SJSA1 (cell line): ENCODE data around the gene PTPRM. TPM values are rescaled to one million over a fixed set of nuclear protein-coding genes. Genes with fewer than 3 reads are reported as not detected.

Experiments used
- DNase-seq, 2 experiments: peaks; one replicate each; pipeline ENCODE4 v3.0.0-alpha.2; 2015 to 2020; ENCODE audit warnings: low spot score in 2 of 2, low read depth in 1 of 2
- H3K27ac ChIP-seq: fragments of 250-450 bp; sonication (Bioruptor Pico); 2 replicates; pipeline ENCODE4 v1.5.1; 2020; ENCODE audit warnings: mild to moderate bottlenecking, moderate library complexity
- H3K27me3 ChIP-seq: fragments of 250-450 bp; sonication (Bioruptor Pico); replicated peaks from 2 replicates; pipeline ENCODE4 v1.5.1; 2020; ENCODE audit warnings: mild to moderate bottlenecking, moderate library complexity
- H3K36me3 ChIP-seq: fragments of 250-450 bp; sonication (Bioruptor Pico); 2 replicates; pipeline ENCODE4 v1.5.1; 2020; ENCODE audit warnings: mild to moderate bottlenecking
- H3K4me1 ChIP-seq: fragments of 250-450 bp; sonication (Bioruptor Pico); replicated peaks from 2 replicates; pipeline ENCODE4 v1.6.1; 2021; ENCODE audit warnings: mild to moderate bottlenecking
- H3K4me3 ChIP-seq: fragments of 250-450 bp; sonication (Bioruptor Pico); 2 replicates; pipeline ENCODE4 v1.5.1; 2020; ENCODE audit warnings: mild to moderate bottlenecking
- H3K9me3 ChIP-seq: fragments of 250-450 bp; sonication (Bioruptor Pico); replicated peaks from 2 replicates; pipeline ENCODE4 v1.5.1; 2020; ENCODE audit warnings: mild to moderate bottlenecking
- total RNA-seq: library from RNA; depleted of rRNA; stranded (reverse); fragments of >200 nt; shearing (Covaris generic); gene quantifications from 2 replicates; pipeline ENCODE4 v1.2.3, GENCODE V29; 2014

The PTPRM gene
- total RNA-seq, 1 experiment from 2014 or later = 68.3 TPM

- H3K4me1 ChIP-seq = no peaks in the 10 kb centered on the region
- H3K36me3 ChIP-seq = peaks cover 15% of the 10 kb centered on the region
- H3K27ac ChIP-seq = no peak overlapping the region
- DNase-seq = no peak
- H3K27me3 ChIP-seq = no peaks in the 10 kb centered on the region
- no peak overlapping the region for H3K4me3 ChIP-seq
- H3K9me3 ChIP-seq = no peaks in the 10 kb centered on the region
Observed at GRCh38 chr18:8381821-8382459, 814.8 kb downstream of the PTPRM start.

- Histone ChIP-seq H3K27me3 (no peaks in the 10 kb centered on the region), H3K4me3 (no peak overlapping the region), H3K36me3 (peaks cover 15% of the 10 kb centered on the region), H3K27ac (no peak overlapping the region), H3K4me1 (no peaks in the 10 kb centered on the region), H3K9me3 (no peaks in the 10 kb centered on the region)
- DNase-seq = no peak
Observed at GRCh38 chr18:8385400-8385799, 818.3 kb downstream of the PTPRM start.

GRCh38 chr18:8386669-8387380 is 819.7 kb downstream of the PTPRM start:
- Histone ChIP-seq H3K27me3 (no peaks in the 10 kb centered on the region), H3K4me1 (no peaks in the 10 kb centered on the region), H3K36me3 (peaks cover 9% of the 10 kb centered on the region), H3K9me3 (no peaks in the 10 kb centered on the region), H3K27ac (no peak overlapping the region), H3K4me3 (no peak overlapping the region)
- DNase-seq = no peak

GRCh38 chr18:8389391-8390340 is 822.5 kb downstream of the PTPRM start:
- Histone ChIP-seq H3K36me3 (peaks cover 5% of the 10 kb centered on the region), H3K27me3 (no peaks in the 10 kb centered on the region), H3K4me3 (no peak overlapping the region), H3K4me1 (no peaks in the 10 kb centered on the region), H3K27ac (no peak overlapping the region), H3K9me3 (no peaks in the 10 kb centered on the region)
- peak; percentile 56 to 74 for DNase-seq

- DNase-seq = no peak
- H3K36me3 ChIP-seq = 0 out of 2 replicates have a peak, but pooled peaks cover 5% of the 10 kb centered on the region
- no peak overlapping the region for H3K27ac ChIP-seq
- no peak overlapping the region for H3K4me3 ChIP-seq
- H3K9me3 ChIP-seq = no peaks in the 10 kb centered on the region
- H3K27me3 ChIP-seq = no peaks in the 10 kb centered on the region
- no peaks in the 10 kb centered on the region for H3K4me1 ChIP-seq
Observed at GRCh38 chr18:8391068-8391467, 824.0 kb downstream of the PTPRM start.

GRCh38 chr18:8396254-8396653 is 829.1 kb downstream of the PTPRM start:
- Histone ChIP-seq H3K4me1 (no peaks in the 10 kb centered on the region), H3K27ac (no peak overlapping the region), H3K4me3 (no peak overlapping the region), H3K27me3 (no peaks in the 10 kb centered on the region), H3K9me3 (no peaks in the 10 kb centered on the region), H3K36me3 (0 out of 2 replicates have a peak, but pooled peaks cover 5% of the 10 kb centered on the region)
- DNase-seq = no peak

GRCh38 chr18:8397034-8397433 is 829.9 kb downstream of the PTPRM start:
- H3K27me3 ChIP-seq = no peaks in the 10 kb centered on the region
- no peak overlapping the region for H3K27ac ChIP-seq
- H3K9me3 ChIP-seq = no peaks in the 10 kb centered on the region
- no peak for DNase-seq
- H3K4me3 ChIP-seq = no peak overlapping the region
- H3K36me3 ChIP-seq = 0 out of 2 replicates have a peak, but pooled peaks cover 5% of the 10 kb centered on the region
- no peaks in the 10 kb centered on the region for H3K4me1 ChIP-seq

GRCh38 chr18:8399138-8399537 is 832.0 kb downstream of the PTPRM start:
- no peaks in the 10 kb centered on the region for H3K4me1 ChIP-seq
- H3K4me3 ChIP-seq = no peak overlapping the region
- DNase-seq = no peak
- H3K27ac ChIP-seq = no peak overlapping the region
- H3K36me3 ChIP-seq = 0 out of 2 replicates have a peak, but pooled peaks cover 5% of the 10 kb centered on the region
- H3K27me3 ChIP-seq = no peaks in the 10 kb centered on the region
- H3K9me3 ChIP-seq = no peaks in the 10 kb centered on the region

GRCh38 chr18:8400193-8400752 is 833.2 kb downstream of the PTPRM start:
- H3K27ac ChIP-seq = no peak overlapping the region
- 0 out of 2 replicates have a peak, but pooled peaks cover 1% of the 10 kb centered on the region for H3K36me3 ChIP-seq
- H3K9me3 ChIP-seq = no peaks in the 10 kb centered on the region
- H3K4me1 ChIP-seq = no peaks in the 10 kb centered on the region
- H3K27me3 ChIP-seq = no peaks in the 10 kb centered on the region
- no peak overlapping the region for H3K4me3 ChIP-seq
- DNase-seq = no peak

GRCh38 chr18:8400825-8401224 is 833.7 kb downstream of the PTPRM start:
- DNase-seq = no peak
- H3K36me3 ChIP-seq = no peaks in the 10 kb centered on the region; the same call in 1 of the 2 replicates
- H3K4me3 ChIP-seq = no peak overlapping the region
- no peaks in the 10 kb centered on the region for H3K27me3 ChIP-seq
- no peaks in the 10 kb centered on the region for H3K9me3 ChIP-seq
- H3K4me1 ChIP-seq = no peaks in the 10 kb centered on the region
- H3K27ac ChIP-seq = no peak overlapping the region

- Histone ChIP-seq H3K27me3 (no peaks in the 10 kb centered on the region), H3K36me3 (no peaks in the 10 kb centered on the region; the same call in 1 of the 2 replicates), H3K9me3 (no peaks in the 10 kb centered on the region), H3K4me1 (no peaks in the 10 kb centered on the region), H3K4me3 (no peak overlapping the region), H3K27ac (no peak overlapping the region)
- DNase-seq = no peak
Observed at GRCh38 chr18:8401606-8402005, 834.5 kb downstream of the PTPRM start.

- no peak for DNase-seq
- Histone ChIP-seq H3K27ac (no peak overlapping the region), H3K4me3 (no peak overlapping the region), H3K9me3 (no peaks in the 10 kb centered on the region), H3K27me3 (no peaks in the 10 kb centered on the region), H3K36me3 (no peaks in the 10 kb centered on the region; the same call in 1 of the 2 replicates), H3K4me1 (no peaks in the 10 kb centered on the region)
Observed at GRCh38 chr18:8402237-8402636, 835.1 kb downstream of the PTPRM start.

GRCh38 chr18:8403713-8404112 is 836.6 kb downstream of the PTPRM start:
- H3K27ac ChIP-seq = no peak overlapping the region
- no peaks in the 10 kb centered on the region for H3K4me1 ChIP-seq
- H3K27me3 ChIP-seq = no peaks in the 10 kb centered on the region
- DNase-seq = no peak
- H3K4me3 ChIP-seq = no peak overlapping the region
- H3K9me3 ChIP-seq = no peaks in the 10 kb centered on the region
- H3K36me3 ChIP-seq = no peaks in the 10 kb centered on the region; the same call in 1 of the 2 replicates
